ENCODE measurements around the gene ADAMTSL3. TPM values are rescaled to one million over a fixed set of nuclear protein-coding genes. Genes with fewer than 3 reads are reported as not detected.
"Not testable (repeated sequence)": the region's sequence is repeated elsewhere in the genome, so short reads cannot be mapped to it uniquely, and the experiment has no call there.

ADAMTSL3 gene
- total and polyA plus RNA-seq, 8 donors: 10.5 to 27.6 (median 17.4) TPM

DNA sequence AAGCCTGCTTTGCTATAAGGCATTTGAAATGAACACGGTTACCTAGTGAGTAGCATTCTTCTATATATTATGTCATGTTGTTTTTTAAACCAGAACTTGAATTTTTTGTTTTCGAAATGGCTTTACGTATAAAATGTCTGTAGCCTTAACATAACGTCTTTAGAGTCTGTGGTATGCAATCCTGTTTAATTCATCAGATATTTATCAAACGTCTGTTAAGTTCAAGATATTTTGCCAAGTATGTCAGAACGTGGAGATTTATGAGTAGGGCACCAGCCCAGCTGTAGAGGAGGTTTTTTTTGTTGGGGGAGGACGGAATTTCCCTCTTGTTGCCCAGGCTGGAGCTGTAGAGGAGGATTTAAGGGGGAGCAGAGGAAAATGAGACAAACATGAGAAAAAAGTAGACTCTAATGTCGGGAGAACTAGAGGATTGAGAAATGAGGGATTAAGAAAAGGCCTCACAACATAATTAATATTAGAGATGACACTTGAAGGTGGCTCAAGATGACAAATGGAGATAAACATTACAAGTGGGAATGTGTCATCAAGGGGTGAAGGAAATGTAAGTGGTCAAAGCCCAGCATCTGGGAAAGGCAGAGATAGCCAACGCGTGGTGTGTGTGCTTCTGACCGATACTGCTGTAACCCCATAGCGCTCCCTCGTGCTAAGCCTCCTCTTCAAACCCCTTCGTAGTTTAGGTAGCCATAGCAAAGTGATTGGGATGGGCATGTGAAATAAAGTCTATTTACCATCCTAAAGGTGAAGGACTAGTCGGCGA is 427.7 kb downstream of the ADAMTSL3 start:
- intact Hi-C loops (cut with DNase I): no loop called here
- no peak overlapping the region for H3K27ac ChIP-seq
- H3K4me3 ChIP-seq: no peak overlapping the region
- TF ChIP-seq, protein P1, sequence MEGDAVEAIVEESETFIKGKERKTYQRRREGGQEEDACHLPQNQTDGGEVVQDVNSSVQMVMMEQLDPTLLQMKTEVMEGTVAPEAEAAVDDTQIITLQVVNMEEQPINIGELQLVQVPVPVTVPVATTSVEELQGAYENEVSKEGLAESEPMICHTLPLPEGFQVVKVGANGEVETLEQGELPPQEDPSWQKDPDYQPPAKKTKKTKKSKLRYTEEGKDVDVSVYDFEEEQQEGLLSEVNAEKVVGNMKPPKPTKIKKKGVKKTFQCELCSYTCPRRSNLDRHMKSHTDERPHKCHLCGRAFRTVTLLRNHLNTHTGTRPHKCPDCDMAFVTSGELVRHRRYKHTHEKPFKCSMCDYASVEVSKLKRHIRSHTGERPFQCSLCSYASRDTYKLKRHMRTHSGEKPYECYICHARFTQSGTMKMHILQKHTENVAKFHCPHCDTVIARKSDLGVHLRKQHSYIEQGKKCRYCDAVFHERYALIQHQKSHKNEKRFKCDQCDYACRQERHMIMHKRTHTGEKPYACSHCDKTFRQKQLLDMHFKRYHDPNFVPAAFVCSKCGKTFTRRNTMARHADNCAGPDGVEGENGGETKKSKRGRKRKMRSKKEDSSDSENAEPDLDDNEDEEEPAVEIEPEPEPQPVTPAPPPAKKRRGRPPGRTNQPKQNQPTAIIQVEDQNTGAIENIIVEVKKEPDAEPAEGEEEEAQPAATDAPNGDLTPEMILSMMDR (IDR thresholded peaks at IDR 0.05): no peak
- H3K9me3 ChIP-seq: peaks cover 0 to 2% of the 10 kb centered on the region in 2 donors
- ATAC-seq (no peak), DNase-seq (no peak)
- peaks cover 14 to 73% of the 10 kb centered on the region in 2 donors for H3K27me3 ChIP-seq
- H3K4me1 ChIP-seq: peaks cover 0 to 8% of the 10 kb centered on the region in 2 donors
- H3K36me3 ChIP-seq: no peaks in the 10 kb centered on the region

DNA sequence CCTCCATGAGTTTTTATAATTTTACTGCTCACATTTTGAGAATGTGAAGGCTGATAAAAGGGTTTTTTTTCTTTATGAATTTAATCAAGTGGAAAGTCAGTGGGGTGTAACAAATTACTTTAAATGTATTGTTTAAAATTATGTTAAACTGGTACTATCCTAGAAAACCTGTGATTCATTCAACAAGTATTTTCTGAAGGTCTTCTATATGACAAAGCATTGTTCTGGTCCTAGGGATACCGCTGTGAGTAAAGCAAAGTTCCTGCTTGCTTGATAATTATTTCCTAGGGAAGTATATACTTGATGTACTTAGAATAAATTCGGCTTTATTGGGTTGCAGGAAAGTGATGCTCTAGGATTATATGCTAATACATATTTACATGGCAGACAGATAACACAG is 428.8 kb downstream of the ADAMTSL3 start:
- DNase-seq: no peak
- Histone ChIP-seq H3K27me3 (peaks cover 14 to 65% of the 10 kb centered on the region in 2 donors), H3K9me3 (no peaks in the 10 kb centered on the region), H3K4me1 (peaks cover 0 to 8% of the 10 kb centered on the region in 2 donors), H3K36me3 (no peaks in the 10 kb centered on the region), H3K4me3 (no peak overlapping the region), H3K27ac (no peak overlapping the region)
- TF ChIP-seq, protein P1 (IDR thresholded peaks at IDR 0.05): no peak
- no peak for ATAC-seq
- intact Hi-C loops (cut with DNase I): no loop called here

DNA sequence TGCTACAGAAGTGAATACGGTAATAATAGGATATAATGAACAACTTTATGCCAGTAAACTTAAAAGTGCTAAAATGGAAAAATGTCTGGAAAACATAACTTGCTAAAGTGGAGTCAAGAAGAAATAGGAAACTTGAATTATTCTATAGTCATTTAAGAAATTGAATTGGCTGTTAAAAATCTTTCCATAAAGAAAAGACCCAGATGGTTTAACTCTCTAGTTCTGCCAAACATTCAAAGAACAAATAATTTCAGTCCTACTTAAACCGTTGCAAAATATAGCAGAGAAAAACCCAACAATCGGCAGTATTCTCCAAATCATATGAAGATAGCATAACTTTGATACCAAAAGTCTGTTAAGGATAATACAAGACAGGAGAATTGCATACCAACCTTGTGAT is 432.1 kb downstream of the ADAMTSL3 start:
- H3K4me3 ChIP-seq; intact Hi-C loops (cut with DNase I); ATAC-seq; H3K9me3 ChIP-seq; H3K4me1 ChIP-seq; H3K27ac ChIP-seq; H3K36me3 ChIP-seq: not testable (repeated sequence)
- peaks cover 0 to 32% of the 10 kb centered on the region in 2 donors for H3K27me3 ChIP-seq
- DNase-seq: peak in 1 of 4 donors; percentile 22

Other genes with a start within 250 kb of the ADAMTSL3 start
- gene SH3GL3, start 206.8 kb upstream of the ADAMTSL3 start, total RNA-seq: under 1 TPM; 0.82 to 0.86 TPM
- 10 to 100 TPM in 5 of 6 donors, 1 to 10 TPM in 1; 9.5 to 14.1 (median 12.6) TPM for gene SH3GL3, start 206.8 kb upstream of the ADAMTSL3 start, polyA plus RNA-seq (ENCODE audit: insufficient read length in 6 of 6)